K562 (cell line): ENCODE measurements around the gene SLC18B1. TPM values are rescaled to one million over a fixed set of nuclear protein-coding genes. Genes with fewer than 3 reads are reported as not detected.

Experiments
- ATAC-seq: fragments of 200-7000 bp; cut with Tn5 transposase; 3 replicates; pipeline ENCODE4 v1.9.1; 2020; ENCODE audit warnings: moderate library complexity
- BruUV-seq: library from RNA; stranded (reverse); fragments of 400-500 nt; replicated peaks from 2 replicates; lab custom pipeline; 2021; lab: Mats Ljungman, UMichigan
- CTCF ChIA-PET: fragments of 300-600 bp; formaldehyde crosslinking; extraction: SDS; loops from one replicate; lab custom pipeline; 2021; ENCODE audit warnings: low intra/inter-chr PET ratio; lab: Yijun Ruan, JAX
- POLR2A ChIA-PET: fragments of 300-600, 350-650 bp; sonication (Branson Sonifier 250); formaldehyde crosslinking; extraction: SDS; loops from one replicate; lab custom pipeline; 2021; ENCODE audit warnings: antibody characterized with exemption, inconsistent platforms; lab: Yijun Ruan, JAX
- DNase-seq, 4 experiments: peaks; one replicate each; pipeline versions ENCODE4 v3.0.0 to v3.0.0-alpha.2; 2011 to 2018; ENCODE audit warnings: low spot score in 3 of 4, mixed read lengths in 3 of 4; ENCODE audit errors: extremely low read depth in 1 of 4
- FAIRE-seq: peaks from 2 replicates; lab custom pipeline; 2011; peaks lifted over from hg19 to GRCh38; lab: Jason Lieb, UNC
- H2AFZ ChIP-seq: 2 replicates; pipeline ENCODE4 v1.6.0; 2011; ENCODE audit warnings: low read depth, low read length, control low read depth, inconsistent platforms
- H3K27ac ChIP-seq: fragments of 200-600 bp; 3 replicates; pipeline ENCODE4 v1.8.0; 2011; ENCODE audit warnings: low read depth, mild to moderate bottlenecking, control low read depth, inconsistent platforms, low read length, moderate library complexity, mixed read lengths; ENCODE audit errors: extremely low read depth
- H3K27me3 ChIP-seq, 2 experiments: fragments of 300-600 bp in 1 of 2; 2 replicates in 1 of 2; 3 replicates in 1 of 2; pipeline versions ENCODE4 v1.6.0 to v1.8.0; 2011; ENCODE audit warnings: inconsistent platforms in 2 of 2, low read length in 2 of 2, mild to moderate bottlenecking in 1 of 2, mixed read lengths in 1 of 2, moderate library complexity in 1 of 2; ENCODE audit not compliant: control insufficient read depth in 2 of 2, insufficient read depth in 2 of 2
- H3K36me3 ChIP-seq: fragments of 300-600 bp; 3 replicates; pipeline ENCODE4 v1.8.0; 2011; ENCODE audit warnings: mild to moderate bottlenecking, low read length, inconsistent platforms; ENCODE audit not compliant: control insufficient read depth, insufficient read depth
- H3K4me1 ChIP-seq, 2 experiments: fragments of 200-600 bp in 1 of 2; replicated peaks in 1 of 2; 2 replicates in 1 of 2; 3 replicates in 1 of 2; pipeline versions ENCODE4 v1.5.1 to v1.8.0; 2011; ENCODE audit warnings: inconsistent platforms in 2 of 2, low read length in 2 of 2, mild to moderate bottlenecking in 1 of 2, mixed read lengths in 1 of 2, moderate library complexity in 1 of 2; ENCODE audit not compliant: control insufficient read depth in 2 of 2, insufficient read depth in 2 of 2
- H3K4me2 ChIP-seq: 2 replicates; pipeline ENCODE4 v1.6.1; 2011; ENCODE audit warnings: low read length, control low read depth, inconsistent platforms, mixed read lengths; ENCODE audit not compliant: insufficient read depth
- H3K4me3 ChIP-seq: fragments of 200-600 bp; sonication (generic), shearing (Covaris generic); 2 replicates; pipeline ENCODE4 v1.5.1; 2016; ENCODE audit warnings: control low read depth, inconsistent platforms
- H3K79me2 ChIP-seq: fragments of 200-600 bp; 3 replicates; pipeline ENCODE4 v1.8.0; 2011; ENCODE audit warnings: low read length, inconsistent platforms; ENCODE audit not compliant: control insufficient read depth, insufficient read depth
- H3K9ac ChIP-seq, 2 experiments: 2 replicates each; pipeline versions ENCODE4 v1.6.0 to v1.6.1; 2011; ENCODE audit warnings: low read depth in 2 of 2, low read length in 2 of 2, control low read depth in 1 of 2, inconsistent platforms in 1 of 2, mild to moderate bottlenecking in 1 of 2, mixed read lengths in 1 of 2; ENCODE audit not compliant: insufficient read depth in 1 of 2
- H3K9me1 ChIP-seq: one replicate; pipeline ENCODE4 v1.6.0; 2011; ENCODE audit warnings: inconsistent platforms, mild to moderate bottlenecking, low read length, moderate library complexity; ENCODE audit not compliant: control insufficient read depth, insufficient read depth
- H3K9me3 ChIP-seq: replicated peaks from 2 replicates; pipeline ENCODE4 v1.5.1; 2011; ENCODE audit warnings: low read depth, low read length, inconsistent platforms; ENCODE audit not compliant: control insufficient read depth, insufficient read depth
- H4K20me1 ChIP-seq: replicated peaks from 2 replicates; pipeline ENCODE4 v1.6.1; 2011; ENCODE audit warnings: low read length, inconsistent platforms, mixed read lengths; ENCODE audit not compliant: control insufficient read depth, insufficient read depth
- BMI1 ChIP-seq: fragments of 150-350 bp; IDR thresholded peaks from 2 replicates; pipeline ENCODE4 v1.6.1; 2014; ENCODE audit warnings: low read length
- CBX3 ChIP-seq, 2 experiments: IDR thresholded peaks; 1 replicate in 1 of 2; 2 replicates in 1 of 2; pipeline ENCODE4 v1.6.1; 2012; ENCODE audit warnings: inconsistent platforms in 2 of 2, low read length in 2 of 2, borderline replicate concordance in 1 of 2, control low read depth in 1 of 2
- CBX5 ChIP-seq: IDR thresholded peaks from 2 replicates; pipeline ENCODE4 v1.6.1; 2014; ENCODE audit warnings: low read depth, borderline replicate concordance
- NFIC ChIP-seq: fragments of 450-650 bp; IDR thresholded peaks from 2 replicates; pipeline ENCODE4 v1.6.1; 2017; ENCODE audit warnings: mild to moderate bottlenecking, inconsistent platforms
- POLR3A ChIP-seq: IDR thresholded peaks from 2 replicates; pipeline ENCODE4 v1.6.1; 2011; ENCODE audit warnings: borderline replicate concordance, mild to moderate bottlenecking, moderate library complexity; ENCODE audit not compliant: insufficient read length, insufficient read depth; ENCODE audit errors: extremely low read depth
- STAT5B ChIP-seq: fragments of 250-450 bp; sonication (Bioruptor Pico); IDR thresholded peaks from 2 replicates; pipeline ENCODE4 v1.8.0; 2021; ENCODE audit warnings: mild to moderate bottlenecking, inconsistent platforms
- ZFPM2 ChIP-seq: fragments of 250-450 bp; sonication (Bioruptor Pico); IDR thresholded peaks from 2 replicates; pipeline ENCODE4 v1.5.1; 2022; ENCODE audit warnings: mild to moderate bottlenecking
- ZNF217 ChIP-seq: sonication (generic); formaldehyde crosslinking; IDR thresholded peaks from 2 replicates; pipeline ENCODE4 v1.8.0; 2022; ENCODE audit warnings: mild to moderate bottlenecking, missing genetic modification reagents
- ZNF274 ChIP-seq: IDR thresholded peaks from 2 replicates; pipeline ENCODE4 v1.6.1; 2011; ENCODE audit warnings: low read depth, mild to moderate bottlenecking, low read length, moderate library complexity, borderline replicate concordance
- WGBS: fragments of 100-300 bp; shearing (Covaris generic); methylation state at CpG from one replicate; pipeline ENCODE4 v1.1.6; 2016; ENCODE audit warnings: low coverage, mixed read lengths; ENCODE audit not compliant: insufficient coverage; ENCODE audit errors: missing lambda C conversion rate; 5-methylcytosine and 5-hydroxymethylcytosine counted together
- in situ Hi-C: fragments of 300-500 bp; cut with MboI; formaldehyde crosslinking; loops from 4 replicates; pipeline ENCODE4 v1.15.0; 2018; ENCODE audit warnings: inconsistent platforms, mixed read lengths
- intact Hi-C: fragments of 100-400 bp; cut with micrococcal nuclease; formaldehyde crosslinking; loops from 2 replicates; pipeline ENCODE4 v1.14.2; 2022
- polyA plus RNA-seq, 8 experiments: library from polyadenylated mRNA; depleted of rRNA in 4 of 8; stranded (reverse) in 5 of 8; unstranded in 3 of 8; fragments of >200 nt; fragmentation: Nextera tagmentation in 2 of 8; fragmentation: Illumina TruSeq in 1 of 8; extraction: Ambion mirVana in 2 of 8; extraction: Trizol in 1 of 8; gene quantifications; 2 replicates each; pipeline versions ENCODE4 v1.2.1 to v1.2.3, GENCODE V29; 2011 to 2014; ENCODE audit warnings: inconsistent platforms in 1 of 8, missing spikeins in 1 of 8
- total RNA-seq, 7 experiments: library from RNA; depleted of rRNA in 6 of 7; stranded (reverse); fragments of >200 nt in 6 of 7; fragmentation: Illumina TruSeq in 2 of 7; extraction: Trizol in 2 of 7; gene quantifications; 2 replicates each; pipeline versions ENCODE4 v1.2.1 to v1.2.3, GENCODE V29; 2011 to 2021; ENCODE audit warnings: low replicate concordance in 1 of 7
- TF ChIP-seq, protein P1 (sequence below): fragments of 250-450 bp; sonication (Bioruptor Pico); IDR thresholded peaks from 2 replicates; pipeline ENCODE4 v1.4.0; 2020; ENCODE audit warnings: mild to moderate bottlenecking, moderate library complexity
- TF ChIP-seq, protein P2 (sequence below): fragments of 250-450 bp; sonication (Bioruptor Pico); IDR thresholded peaks from 2 replicates; pipeline ENCODE4 v1.5.0; 2020; ENCODE audit warnings: mild to moderate bottlenecking, borderline replicate concordance

Gene SLC18B1
- total and polyA plus RNA-seq, 9 of the 15 experiments (the other 6 are each of a cell fraction or from before 2014, with no cell fraction given): 10.4 to 49.1 (median 32.0) TPM

GRCh38 chr6:132733814-132734213 lies 64.6 kb downstream of the SLC18B1 start:
- Histone ChIP-seq H2AFZ (no peak overlapping the region), H3K27ac (no peak overlapping the region), H3K4me1 (no peaks in the 10 kb centered on the region), H3K4me3 (no peak overlapping the region), H4K20me1 (no peaks in the 10 kb centered on the region), H3K27me3 (no peaks in the 10 kb centered on the region; a peak in 1 of 5 replicates), H3K79me2 (no peaks in the 10 kb centered on the region), H3K36me3 (no peaks in the 10 kb centered on the region), H3K4me2 (no peak overlapping the region), H3K9ac (no peak overlapping the region), H3K9me3 (no peaks in the 10 kb centered on the region), H3K9me1 (no peaks in the 10 kb centered on the region)
- DNase-seq (no peak), ATAC-seq (no peak), FAIRE-seq (no peak)
- WGBS: 0% methylated on average over 1 of the region's 1 CpG
- ChIA-PET CTCF (no interaction called here), POLR2A (no interaction called here)
- in situ Hi-C loops: no loop called here
- TF ChIP-seq, protein P1, sequence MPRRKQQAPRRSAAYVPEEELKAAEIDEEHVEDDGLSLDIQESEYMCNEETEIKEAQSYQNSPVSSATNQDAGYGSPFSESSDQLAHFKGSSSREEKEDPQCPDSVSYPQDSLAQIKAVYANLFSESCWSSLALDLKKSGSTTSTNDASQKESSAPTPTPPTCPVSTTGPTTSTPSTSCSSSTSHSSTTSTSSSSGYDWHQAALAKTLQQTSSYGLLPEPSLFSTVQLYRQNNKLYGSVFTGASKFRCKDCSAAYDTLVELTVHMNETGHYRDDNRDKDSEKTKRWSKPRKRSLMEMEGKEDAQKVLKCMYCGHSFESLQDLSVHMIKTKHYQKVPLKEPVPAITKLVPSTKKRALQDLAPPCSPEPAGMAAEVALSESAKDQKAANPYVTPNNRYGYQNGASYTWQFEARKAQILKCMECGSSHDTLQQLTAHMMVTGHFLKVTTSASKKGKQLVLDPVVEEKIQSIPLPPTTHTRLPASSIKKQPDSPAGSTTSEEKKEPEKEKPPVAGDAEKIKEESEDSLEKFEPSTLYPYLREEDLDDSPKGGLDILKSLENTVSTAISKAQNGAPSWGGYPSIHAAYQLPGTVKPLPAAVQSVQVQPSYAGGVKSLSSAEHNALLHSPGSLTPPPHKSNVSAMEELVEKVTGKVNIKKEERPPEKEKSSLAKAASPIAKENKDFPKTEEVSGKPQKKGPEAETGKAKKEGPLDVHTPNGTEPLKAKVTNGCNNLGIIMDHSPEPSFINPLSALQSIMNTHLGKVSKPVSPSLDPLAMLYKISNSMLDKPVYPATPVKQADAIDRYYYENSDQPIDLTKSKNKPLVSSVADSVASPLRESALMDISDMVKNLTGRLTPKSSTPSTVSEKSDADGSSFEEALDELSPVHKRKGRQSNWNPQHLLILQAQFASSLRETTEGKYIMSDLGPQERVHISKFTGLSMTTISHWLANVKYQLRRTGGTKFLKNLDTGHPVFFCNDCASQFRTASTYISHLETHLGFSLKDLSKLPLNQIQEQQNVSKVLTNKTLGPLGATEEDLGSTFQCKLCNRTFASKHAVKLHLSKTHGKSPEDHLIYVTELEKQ (CRISPR knock-in tag): no peak
- no TSS peak for BruUV-seq
- intact Hi-C loops: no loop called here

DNA sequence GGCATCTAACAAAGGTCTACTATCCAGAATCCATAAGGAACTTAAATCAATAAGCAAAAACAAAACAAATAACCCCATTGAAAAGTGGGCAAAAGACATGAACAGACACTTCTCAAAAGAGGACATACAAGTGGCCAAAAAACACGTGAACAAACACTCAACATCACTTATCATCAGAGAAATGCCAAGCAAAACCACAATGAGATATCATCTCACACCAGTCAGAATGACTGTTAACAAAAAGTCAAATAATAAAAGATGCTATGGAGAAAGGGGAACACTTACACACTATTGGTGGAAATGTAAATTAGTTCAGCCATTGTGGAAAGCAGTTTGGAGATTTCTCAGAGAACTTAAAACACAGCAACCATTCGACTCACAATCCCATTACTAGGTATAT lies 65.2 kb downstream of the SLC18B1 start:
- no peaks in the 10 kb centered on the region for H3K9me1 ChIP-seq
- in situ Hi-C loops: no loop called here
- no peaks in the 10 kb centered on the region for H4K20me1 ChIP-seq
- H3K36me3 ChIP-seq: no peaks in the 10 kb centered on the region
- POLR2A ChIA-PET: no interaction called here
- intact Hi-C loops: no loop called here
- H3K27me3 ChIP-seq: no peaks in the 10 kb centered on the region; a peak in 1 of 5 replicates
- CTCF ChIA-PET: no interaction called here
- no peak for FAIRE-seq
- no peak for ATAC-seq
- WGBS: 0% methylated on average over 2 of the region's 2 CpGs
- H3K79me2 ChIP-seq: no peaks in the 10 kb centered on the region
- H3K9me3 ChIP-seq: no peaks in the 10 kb centered on the region
- no TSS peak for BruUV-seq
- no peak for DNase-seq
- H3K4me3 ChIP-seq: no peak overlapping the region
- no peak overlapping the region for H3K9ac ChIP-seq
- no peak overlapping the region for H3K4me2 ChIP-seq
- H3K27ac ChIP-seq: no peak overlapping the region
- no peak overlapping the region for H2AFZ ChIP-seq
- H3K4me1 ChIP-seq: no peaks in the 10 kb centered on the region
- TF ChIP-seq ZNF274 (no peak), NFIC (no peak), BMI1 (no peak), STAT5B (CRISPR knock-in tag) (no peak), CBX5 (no peak), POLR3A (no peak), ZFPM2 (CRISPR knock-in tag) (no peak), CBX3 (IDR thresholded peaks at IDR 0.05; ENCODE audit: borderline replicate concordance in 1 of 2, low read length in 2 of 2) (no peak), ZNF217 (CRISPR knock-in tag) (no peak)
- TF ChIP-seq, protein P2, sequence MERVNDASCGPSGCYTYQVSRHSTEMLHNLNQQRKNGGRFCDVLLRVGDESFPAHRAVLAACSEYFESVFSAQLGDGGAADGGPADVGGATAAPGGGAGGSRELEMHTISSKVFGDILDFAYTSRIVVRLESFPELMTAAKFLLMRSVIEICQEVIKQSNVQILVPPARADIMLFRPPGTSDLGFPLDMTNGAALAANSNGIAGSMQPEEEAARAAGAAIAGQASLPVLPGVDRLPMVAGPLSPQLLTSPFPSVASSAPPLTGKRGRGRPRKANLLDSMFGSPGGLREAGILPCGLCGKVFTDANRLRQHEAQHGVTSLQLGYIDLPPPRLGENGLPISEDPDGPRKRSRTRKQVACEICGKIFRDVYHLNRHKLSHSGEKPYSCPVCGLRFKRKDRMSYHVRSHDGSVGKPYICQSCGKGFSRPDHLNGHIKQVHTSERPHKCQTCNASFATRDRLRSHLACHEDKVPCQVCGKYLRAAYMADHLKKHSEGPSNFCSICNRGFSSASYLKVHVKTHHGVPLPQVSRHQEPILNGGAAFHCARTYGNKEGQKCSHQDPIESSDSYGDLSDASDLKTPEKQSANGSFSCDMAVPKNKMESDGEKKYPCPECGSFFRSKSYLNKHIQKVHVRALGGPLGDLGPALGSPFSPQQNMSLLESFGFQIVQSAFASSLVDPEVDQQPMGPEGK (CRISPR knock-in tag): no peak
